Sigmoid colon (tissue), 7 donors: Measurements from ENCODE around the gene TAGAP. TPM values are rescaled to one million over a fixed set of nuclear protein-coding genes. Genes with fewer than 3 reads are reported as not detected.

Experiments
- DNase-seq: peaks from one replicate; pipeline ENCODE4 v3.0.0-alpha.2; 2019
- H3K27ac ChIP-seq, 4 donors: fragments of 200-600 bp; sonication (generic); one replicate each; pipeline ENCODE4 v1.5.1; 2016 to 2019; ENCODE audit warnings: mild to moderate bottlenecking in 1 of 4
- H3K27me3 ChIP-seq, 3 donors: fragments of 200-600 bp; sonication (generic); one replicate each; pipeline ENCODE4 v1.5.1; 2019; ENCODE audit warnings: mild to moderate bottlenecking in 1 of 3
- H3K36me3 ChIP-seq, 4 donors: fragments of 200-600 bp; sonication (generic); one replicate each; pipeline ENCODE4 v1.5.1; 2016 to 2019
- H3K4me1 ChIP-seq, 4 donors: fragments of 200-600 bp; sonication (generic); one replicate each; pipeline ENCODE4 v1.5.1; 2017 to 2019
- H3K4me3 ChIP-seq, 4 donors: fragments of 200-600 bp; sonication (generic); one replicate each; pipeline ENCODE4 v1.5.1; 2017 to 2019; ENCODE audit warnings: mild to moderate bottlenecking in 2 of 4, moderate library complexity in 1 of 4
- H3K9me3 ChIP-seq, 4 donors: fragments of 200-600 bp in 3 of 4; sonication (generic) in 3 of 4; one replicate each; pipeline versions ENCODE4 v1.5.1 to v1.6.1; 2013 to 2019
- CTCF ChIP-seq, 4 experiments: fragments of 450-650 bp in 3 of 4; fragments of 200-600 bp in 1 of 4; IDR thresholded peaks; one replicate each; pipeline ENCODE4 v1.5.1; 2016 to 2019; ENCODE audit warnings: antibody characterized with exemption in 4 of 4, mild to moderate bottlenecking in 3 of 4, moderate library complexity in 2 of 4
- EP300 ChIP-seq, 4 donors: sonication (generic); formaldehyde crosslinking; IDR thresholded peaks; one replicate each; pipeline ENCODE4 v1.6.1; 2017; ENCODE audit warnings: antibody characterized with exemption in 4 of 4
- POLR2A ChIP-seq, 2 donors: fragments of 450-650 bp; IDR thresholded peaks; one replicate each; pipeline ENCODE4 v1.6.1; 2016; ENCODE audit warnings: antibody characterized with exemption in 2 of 2, mild to moderate bottlenecking in 2 of 2, moderate library complexity in 2 of 2
- POLR2AphosphoS5 ChIP-seq, 4 donors: sonication (generic); formaldehyde crosslinking; IDR thresholded peaks; one replicate each; pipeline ENCODE4 v1.6.1; 2017; ENCODE audit warnings: antibody characterized with exemption in 4 of 4
- WGBS, 2 donors: extraction: QIAGEN DNeasy Blood & Tissue Kit; methylation state at CpG; one replicate each; pipeline ENCODE4 v1.1.7; 2013; 5-methylcytosine and 5-hydroxymethylcytosine counted together
- intact Hi-C: fragments of 100-400 bp; cut with DNase I; formaldehyde crosslinking; loops from one replicate; pipeline ENCODE4 v1.15.1; 2023
- polyA plus RNA-seq, 3 donors: library from polyadenylated mRNA; stranded (reverse); fragments of 200-250 nt; gene quantifications; one replicate each; pipeline ENCODE4 v1.2.3, GENCODE V29; 2013
- total RNA-seq, 4 donors: library from RNA; depleted of rRNA; stranded (reverse); fragments of >200 nt; gene quantifications; one replicate each; pipeline ENCODE4 v1.1.0, GENCODE V29; 2016
- donor health status: healthy with polysubstance abuse.
- donor health status: Bipolar disorder and iron deficiency.
- donor health status: healthy.

Gene TAGAP
- total and polyA plus RNA-seq, 7 donors = 1.2 to 13.6 (median 1.6) TPM

GRCh38 chr6:159052720-159053119 lies 7.9 kb upstream of the TAGAP start:
- Histone ChIP-seq H3K27me3 (no peaks in the 10 kb centered on the region), H3K27ac (no peak overlapping the region), H3K4me3 (no peak overlapping the region), H3K9me3 (no peaks in the 10 kb centered on the region), H3K36me3 (no peaks in the 10 kb centered on the region), H3K4me1 (no peaks in the 10 kb centered on the region)
- no peak for DNase-seq
- TF ChIP-seq POLR2A (IDR thresholded peaks at IDR 0.05) (no peak), CTCF (IDR thresholded peaks at IDR 0.05) (no peak), EP300 (IDR thresholded peaks at IDR 0.05) (no peak), POLR2AphosphoS5 (IDR thresholded peaks at IDR 0.05) (no peak)
- intact Hi-C loops = no loop called here
- 41 to 63% methylated on average over 3 of the region's 3 CpGs for WGBS, 2 donors

GRCh38 chr6:159047891-159048685 lies 3.3 kb upstream of the TAGAP start:
- Histone ChIP-seq H3K4me3 (no peak overlapping the region), H3K36me3 (no peaks in the 10 kb centered on the region), H3K27ac (no peak overlapping the region), H3K27me3 (peaks cover 0 to 4% (median 0%) of the 10 kb centered on the region in 3 donors), H3K4me1 (peaks cover 0 to 5% (median 0%) of the 10 kb centered on the region in 4 donors), H3K9me3 (no peaks in the 10 kb centered on the region)
- no peak for DNase-seq
- intact Hi-C loops = no loop called here
- 67 to 74% methylated on average over 10 of the region's 10 CpGs for WGBS, 2 donors
- TF ChIP-seq EP300 (IDR thresholded peaks at IDR 0.05) (no peak), POLR2A (IDR thresholded peaks at IDR 0.05) (no peak), CTCF (IDR thresholded peaks at IDR 0.05) (no peak)

- Histone ChIP-seq H3K27me3 (peaks cover 0 to 6% (median 0%) of the 10 kb centered on the region in 3 donors), H3K4me3 (no peak overlapping the region), H3K9me3 (no peaks in the 10 kb centered on the region), H3K36me3 (no peaks in the 10 kb centered on the region), H3K27ac (no peak overlapping the region), H3K4me1 (peaks cover 0 to 5% (median 0%) of the 10 kb centered on the region in 4 donors)
- TF ChIP-seq POLR2A (IDR thresholded peaks at IDR 0.05) (no peak), CTCF (IDR thresholded peaks at IDR 0.05) (no peak), EP300 (IDR thresholded peaks at IDR 0.05) (no peak), POLR2AphosphoS5 (IDR thresholded peaks at IDR 0.05) (no peak)
- intact Hi-C loops = no loop called here
- DNase-seq = no peak
- WGBS, 2 donors = 83 to 85% methylated on average over 7 of the region's 7 CpGs
These were observed 1.0 kb upstream of the TAGAP start for GRCh38 chr6:159045801-159046200.

- Histone ChIP-seq H3K4me3 (peak overlapping the region in 2 of 4 donors; percentile 28 to 29), H3K4me1 (peaks cover 0 to 6% (median 0%) of the 10 kb centered on the region in 4 donors), H3K27me3 (peaks cover 0 to 6% (median 0%) of the 10 kb centered on the region in 3 donors), H3K36me3 (no peaks in the 10 kb centered on the region), H3K9me3 (no peaks in the 10 kb centered on the region), H3K27ac (peak overlapping the region in 3 of 4 donors; percentile 24 to 57 (median 46))
- intact Hi-C loops = no loop called here
- 48 to 81% methylated on average over 7 of the region's 7 CpGs for WGBS, 2 donors
- TF ChIP-seq POLR2AphosphoS5 (IDR thresholded peaks at IDR 0.05) = no peak
- no peak for TF ChIP-seq CTCF (IDR thresholded peaks at IDR 0.05)
- no peak for TF ChIP-seq EP300 (IDR thresholded peaks at IDR 0.05)
- no peak for TF ChIP-seq POLR2A (IDR thresholded peaks at IDR 0.05)
- DNase-seq = no peak
These were observed 844 bp downstream of the TAGAP start for GRCh38 chr6:159043947-159044346.
